HepG2 (cell line): Measurements from ENCODE around the gene WEE1. TPM values are rescaled to one million over a fixed set of nuclear protein-coding genes. Genes with fewer than 3 reads are reported as not detected.

ENCODE experiments used
- AHDC1 ChIP-seq: sonication (generic); formaldehyde crosslinking; IDR thresholded peaks from 2 replicates; pipeline ENCODE4 v1.5.1; 2020; ENCODE audit warnings: mild to moderate bottlenecking, missing genetic modification reagents, borderline replicate concordance
- CBFB ChIP-seq: sonication (generic); formaldehyde crosslinking; IDR thresholded peaks from 2 replicates; pipeline ENCODE4 v1.4.0; 2020; ENCODE audit warnings: missing genetic modification reagents
- DNMT1 ChIP-seq: sonication (generic); formaldehyde crosslinking; IDR thresholded peaks from 2 replicates; pipeline ENCODE4 v1.5.1; 2020; ENCODE audit warnings: mild to moderate bottlenecking, missing genetic modification reagents
- FOXC1 ChIP-seq: sonication (generic); formaldehyde crosslinking; IDR thresholded peaks from 2 replicates; pipeline ENCODE4 v1.8.0; 2022; ENCODE audit warnings: mild to moderate bottlenecking, missing genetic modification reagents, borderline replicate concordance
- HOXA3 ChIP-seq: sonication (generic); formaldehyde crosslinking; IDR thresholded peaks from 2 replicates; pipeline ENCODE4 v1.5.0; 2020; ENCODE audit warnings: missing genetic modification reagents
- KDM2A ChIP-seq: sonication (generic); formaldehyde crosslinking; IDR thresholded peaks from 2 replicates; pipeline ENCODE4 v1.4.0; 2020; ENCODE audit warnings: low read depth, missing genetic modification reagents, borderline replicate concordance
- KLF15 ChIP-seq: sonication (generic); formaldehyde crosslinking; IDR thresholded peaks from 2 replicates; pipeline ENCODE4 v1.8.1; 2023; ENCODE audit warnings: borderline replicate concordance, mild to moderate bottlenecking, inconsistent platforms, missing genetic modification reagents, mixed read lengths
- MIXL1 ChIP-seq: IDR thresholded peaks from 2 replicates; pipeline ENCODE4 v1.6.1; 2016
- NFKBIZ ChIP-seq: IDR thresholded peaks from 2 replicates; pipeline ENCODE4 v1.6.1; 2018; ENCODE audit warnings: missing genetic modification reagents, missing compliant biosample characterization
- PAX8 ChIP-seq: sonication (generic); formaldehyde crosslinking; IDR thresholded peaks from 2 replicates; pipeline ENCODE4 v1.8.0; 2022; ENCODE audit warnings: mild to moderate bottlenecking, missing genetic modification reagents, borderline replicate concordance
- PRPF4 ChIP-seq: fragments of 200-400 bp; formaldehyde crosslinking; IDR thresholded peaks from 2 replicates; pipeline ENCODE4 v1.6.1; 2016; ENCODE audit warnings: low read length, low read depth; ENCODE audit not compliant: poor library complexity, severe bottlenecking
- SNAI1 ChIP-seq: sonication (generic); formaldehyde crosslinking; IDR thresholded peaks from 2 replicates; pipeline ENCODE4 v1.5.0; 2020; ENCODE audit warnings: mild to moderate bottlenecking, missing genetic modification reagents, borderline replicate concordance
- THAP7 ChIP-seq: sonication (generic); formaldehyde crosslinking; IDR thresholded peaks from 2 replicates; pipeline ENCODE4 v1.8.1; 2023; ENCODE audit warnings: mild to moderate bottlenecking, missing genetic modification reagents
- THAP9 ChIP-seq: sonication (generic); formaldehyde crosslinking; IDR thresholded peaks from 2 replicates; pipeline ENCODE4; 2020; ENCODE audit warnings: missing genetic modification reagents, mild to moderate bottlenecking, borderline replicate concordance
- TMF1 ChIP-seq: sonication (generic); formaldehyde crosslinking; IDR thresholded peaks from 2 replicates; pipeline ENCODE4 v1.8.1; 2022; ENCODE audit warnings: low read depth, missing genetic modification reagents
- ZNF501 ChIP-seq: sonication (generic); formaldehyde crosslinking; IDR thresholded peaks from 2 replicates; pipeline ENCODE4 v1.5.1; 2020; ENCODE audit warnings: mild to moderate bottlenecking, moderate library complexity, missing genetic modification reagents
- ZNF777 ChIP-seq: sonication (generic); formaldehyde crosslinking; IDR thresholded peaks from 2 replicates; pipeline ENCODE4 v1.4.0; 2020; ENCODE audit warnings: missing genetic modification reagents
- ZNF788 ChIP-seq: sonication (generic); formaldehyde crosslinking; IDR thresholded peaks from 2 replicates; pipeline ENCODE4 v1.5.0; 2020; ENCODE audit warnings: mild to moderate bottlenecking, missing genetic modification reagents, borderline replicate concordance
- polyA plus RNA-seq, 8 experiments: library from polyadenylated mRNA; depleted of rRNA in 3 of 8; stranded (reverse) in 7 of 8; unstranded in 1 of 8; fragments of >200 nt; fragmentation: Illumina TruSeq in 4 of 8; extraction: Trizol in 4 of 8; gene quantifications; 2 replicates each; pipeline versions ENCODE4 v1.2.1 to v1.2.3, GENCODE V29; 2011 to 2016; ENCODE audit warnings: low read depth in 4 of 8, missing spikeins in 1 of 8, mixed read lengths in 1 of 8; ENCODE audit not compliant: insufficient read depth in 1 of 8
- total RNA-seq, 5 experiments: library from RNA; depleted of rRNA; stranded (reverse); fragments of >200 nt; fragmentation: Illumina TruSeq; extraction: Trizol; gene quantifications; 2 replicates each; pipeline ENCODE4 v1.2.3, GENCODE V29; 2016; ENCODE audit warnings: low read depth in 1 of 5

The WEE1 gene
- total and polyA plus RNA-seq, 2 of the 13 experiments (the other 11 are each of a cell fraction or from before 2014, with no cell fraction given) = 31.4 to 63.7 TPM

- TF ChIP-seq AHDC1 (CRISPR knock-in tag) (no peak; the same call in 1 of the 2 replicates), SNAI1 (CRISPR knock-in tag) (peak; percentile 52; the same call in 1 of the 2 replicates), KLF15 (CRISPR knock-in tag) (no peak), HOXA3 (CRISPR knock-in tag) (no peak; the same call in 1 of the 2 replicates), KDM2A (CRISPR knock-in tag) (peak; percentile 84; the same call in 1 of the 2 replicates), PRPF4 (no peak), NFKBIZ (CRISPR knock-in tag) (no peak), PAX8 (CRISPR knock-in tag) (no peak; the same call in 1 of the 2 replicates), TMF1 (CRISPR knock-in tag) (peak; percentile 87), CBFB (CRISPR knock-in tag) (0 out of 2 replicates have a peak, but pooled peaks have one; percentile 54), MIXL1 (CRISPR knock-in tag) (no peak), THAP9 (CRISPR knock-in tag) (peak; percentile 77), ZNF788 (CRISPR knock-in tag) (peak; percentile 81; the same call in 1 of the 2 replicates), THAP7 (CRISPR knock-in tag) (0 out of 2 replicates have a peak, but pooled peaks have one; percentile 88), DNMT1 (CRISPR knock-in tag) (no peak), ZNF501 (CRISPR knock-in tag) (peak; percentile 91), ZNF777 (CRISPR knock-in tag) (peak; percentile 16; the same call in 1 of the 2 replicates), FOXC1 (CRISPR knock-in tag) (peak; percentile 61; the same call in 1 of the 2 replicates)
These were observed at the start of gene WEE1 (continued) for GRCh38 chr11:9573052-9573774.
